Measurements from ENCODE around the gene TSHZ2.

DNA sequence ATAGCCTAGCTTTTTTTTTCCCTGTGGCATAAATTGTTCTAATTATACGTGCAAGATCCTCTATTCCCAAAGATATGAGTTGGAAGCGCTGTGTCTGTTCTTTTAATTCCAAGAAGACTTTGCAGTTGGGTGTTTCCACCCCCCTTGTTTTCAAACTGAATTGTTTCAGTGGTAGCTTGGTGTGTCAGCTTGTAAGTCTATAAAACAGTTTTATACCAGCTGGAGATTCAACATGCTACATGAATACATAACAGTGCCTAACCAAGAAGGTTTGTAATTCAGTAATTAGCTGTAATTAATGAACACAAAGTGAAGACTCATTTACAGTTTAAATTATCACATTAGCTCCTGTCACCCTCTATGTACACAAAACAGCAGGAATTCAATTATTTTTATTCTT lies 467.5 kb downstream of the TSHZ2 start:
- no peak for TF ChIP-seq POLR2A (IDR thresholded peaks at IDR 0.05)
- no peak for TF ChIP-seq CTCF (IDR thresholded peaks at IDR 0.05)
